Measurements from ENCODE around the gene CHD1L. TPM values are rescaled to one million over a fixed set of nuclear protein-coding genes. Genes with fewer than 3 reads are reported as not detected.

Gene CHD1L
- total and polyA plus RNA-seq, 2 experiments from 2014 or later = 29.8 to 43.9 TPM

DNA sequence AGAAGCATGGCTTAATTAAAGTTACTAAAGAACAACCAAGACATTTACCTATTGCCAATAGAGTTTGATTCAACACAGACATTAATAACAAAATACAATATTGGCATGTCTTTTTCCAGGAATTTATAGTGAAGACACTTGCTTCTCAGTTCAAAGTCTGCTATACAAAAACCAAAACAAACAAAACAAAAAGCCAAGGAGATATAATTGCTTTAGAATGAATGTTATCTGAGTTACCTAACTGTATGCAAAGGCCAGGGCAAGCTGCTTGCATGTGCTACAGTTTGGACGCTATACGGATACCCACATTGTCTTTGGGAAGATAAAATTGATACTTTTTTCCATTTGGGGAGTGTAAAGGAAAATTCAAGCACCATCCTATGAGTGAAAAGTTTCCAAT, 30.9 kb upstream of the CHD1L start:
- H3K4me1 Mint-ChIP-seq = no peaks in the 10 kb centered on the region
- H3K9me2 ChIP-seq (ENCODE audit: insufficient read depth) = 0 out of 2 replicates have a peak, but pooled peaks cover 3% of the 10 kb centered on the region
- H3K27me3 Mint-ChIP-seq (ENCODE audit: insufficient read depth, low read depth, poor library complexity) = peaks cover 1% of the 10 kb centered on the region
- no peaks in the 10 kb centered on the region for H3K79me2 ChIP-seq (replicated peaks; ENCODE audit: insufficient read depth)
- no peaks in the 10 kb centered on the region for H3K36me3 ChIP-seq (ENCODE audit: insufficient read depth)
- H2AFZ ChIP-seq = no peak overlapping the region
- no peaks in the 10 kb centered on the region for H3K4me1 ChIP-seq (ENCODE audit: insufficient read depth)
- H4K20me1 ChIP-seq (replicated peaks; ENCODE audit: insufficient read depth) = no peaks in the 10 kb centered on the region
- H3K27me3 ChIP-seq (ENCODE audit: insufficient read depth) = no peaks in the 10 kb centered on the region
- no peak overlapping the region for H3K27ac ChIP-seq (ENCODE audit: low read depth)
- no peak for ATAC-seq
- no peaks in the 10 kb centered on the region for H3K9me3 Mint-ChIP-seq
- TF ChIP-seq, protein P1, sequence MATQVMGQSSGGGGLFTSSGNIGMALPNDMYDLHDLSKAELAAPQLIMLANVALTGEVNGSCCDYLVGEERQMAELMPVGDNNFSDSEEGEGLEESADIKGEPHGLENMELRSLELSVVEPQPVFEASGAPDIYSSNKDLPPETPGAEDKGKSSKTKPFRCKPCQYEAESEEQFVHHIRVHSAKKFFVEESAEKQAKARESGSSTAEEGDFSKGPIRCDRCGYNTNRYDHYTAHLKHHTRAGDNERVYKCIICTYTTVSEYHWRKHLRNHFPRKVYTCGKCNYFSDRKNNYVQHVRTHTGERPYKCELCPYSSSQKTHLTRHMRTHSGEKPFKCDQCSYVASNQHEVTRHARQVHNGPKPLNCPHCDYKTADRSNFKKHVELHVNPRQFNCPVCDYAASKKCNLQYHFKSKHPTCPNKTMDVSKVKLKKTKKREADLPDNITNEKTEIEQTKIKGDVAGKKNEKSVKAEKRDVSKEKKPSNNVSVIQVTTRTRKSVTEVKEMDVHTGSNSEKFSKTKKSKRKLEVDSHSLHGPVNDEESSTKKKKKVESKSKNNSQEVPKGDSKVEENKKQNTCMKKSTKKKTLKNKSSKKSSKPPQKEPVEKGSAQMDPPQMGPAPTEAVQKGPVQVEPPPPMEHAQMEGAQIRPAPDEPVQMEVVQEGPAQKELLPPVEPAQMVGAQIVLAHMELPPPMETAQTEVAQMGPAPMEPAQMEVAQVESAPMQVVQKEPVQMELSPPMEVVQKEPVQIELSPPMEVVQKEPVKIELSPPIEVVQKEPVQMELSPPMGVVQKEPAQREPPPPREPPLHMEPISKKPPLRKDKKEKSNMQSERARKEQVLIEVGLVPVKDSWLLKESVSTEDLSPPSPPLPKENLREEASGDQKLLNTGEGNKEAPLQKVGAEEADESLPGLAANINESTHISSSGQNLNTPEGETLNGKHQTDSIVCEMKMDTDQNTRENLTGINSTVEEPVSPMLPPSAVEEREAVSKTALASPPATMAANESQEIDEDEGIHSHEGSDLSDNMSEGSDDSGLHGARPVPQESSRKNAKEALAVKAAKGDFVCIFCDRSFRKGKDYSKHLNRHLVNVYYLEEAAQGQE (IDR thresholded peaks at IDR 0.05; ENCODE audit: unreplicated experiment) = no peak
- TF ChIP-seq EZH2phosphoT487 (IDR thresholded peaks at IDR 0.05; ENCODE audit: unreplicated experiment) (no peak), ZNF114 (CRISPR knock-in tag; IDR thresholded peaks at IDR 0.05) (no peak), STAT1 (IDR thresholded peaks at IDR 0.05; ENCODE audit: unreplicated experiment) (no peak), POLR2AphosphoS5 (IDR thresholded peaks at IDR 0.05; ENCODE audit: low read depth) (no peak)
- TF ChIP-seq, protein P2, sequence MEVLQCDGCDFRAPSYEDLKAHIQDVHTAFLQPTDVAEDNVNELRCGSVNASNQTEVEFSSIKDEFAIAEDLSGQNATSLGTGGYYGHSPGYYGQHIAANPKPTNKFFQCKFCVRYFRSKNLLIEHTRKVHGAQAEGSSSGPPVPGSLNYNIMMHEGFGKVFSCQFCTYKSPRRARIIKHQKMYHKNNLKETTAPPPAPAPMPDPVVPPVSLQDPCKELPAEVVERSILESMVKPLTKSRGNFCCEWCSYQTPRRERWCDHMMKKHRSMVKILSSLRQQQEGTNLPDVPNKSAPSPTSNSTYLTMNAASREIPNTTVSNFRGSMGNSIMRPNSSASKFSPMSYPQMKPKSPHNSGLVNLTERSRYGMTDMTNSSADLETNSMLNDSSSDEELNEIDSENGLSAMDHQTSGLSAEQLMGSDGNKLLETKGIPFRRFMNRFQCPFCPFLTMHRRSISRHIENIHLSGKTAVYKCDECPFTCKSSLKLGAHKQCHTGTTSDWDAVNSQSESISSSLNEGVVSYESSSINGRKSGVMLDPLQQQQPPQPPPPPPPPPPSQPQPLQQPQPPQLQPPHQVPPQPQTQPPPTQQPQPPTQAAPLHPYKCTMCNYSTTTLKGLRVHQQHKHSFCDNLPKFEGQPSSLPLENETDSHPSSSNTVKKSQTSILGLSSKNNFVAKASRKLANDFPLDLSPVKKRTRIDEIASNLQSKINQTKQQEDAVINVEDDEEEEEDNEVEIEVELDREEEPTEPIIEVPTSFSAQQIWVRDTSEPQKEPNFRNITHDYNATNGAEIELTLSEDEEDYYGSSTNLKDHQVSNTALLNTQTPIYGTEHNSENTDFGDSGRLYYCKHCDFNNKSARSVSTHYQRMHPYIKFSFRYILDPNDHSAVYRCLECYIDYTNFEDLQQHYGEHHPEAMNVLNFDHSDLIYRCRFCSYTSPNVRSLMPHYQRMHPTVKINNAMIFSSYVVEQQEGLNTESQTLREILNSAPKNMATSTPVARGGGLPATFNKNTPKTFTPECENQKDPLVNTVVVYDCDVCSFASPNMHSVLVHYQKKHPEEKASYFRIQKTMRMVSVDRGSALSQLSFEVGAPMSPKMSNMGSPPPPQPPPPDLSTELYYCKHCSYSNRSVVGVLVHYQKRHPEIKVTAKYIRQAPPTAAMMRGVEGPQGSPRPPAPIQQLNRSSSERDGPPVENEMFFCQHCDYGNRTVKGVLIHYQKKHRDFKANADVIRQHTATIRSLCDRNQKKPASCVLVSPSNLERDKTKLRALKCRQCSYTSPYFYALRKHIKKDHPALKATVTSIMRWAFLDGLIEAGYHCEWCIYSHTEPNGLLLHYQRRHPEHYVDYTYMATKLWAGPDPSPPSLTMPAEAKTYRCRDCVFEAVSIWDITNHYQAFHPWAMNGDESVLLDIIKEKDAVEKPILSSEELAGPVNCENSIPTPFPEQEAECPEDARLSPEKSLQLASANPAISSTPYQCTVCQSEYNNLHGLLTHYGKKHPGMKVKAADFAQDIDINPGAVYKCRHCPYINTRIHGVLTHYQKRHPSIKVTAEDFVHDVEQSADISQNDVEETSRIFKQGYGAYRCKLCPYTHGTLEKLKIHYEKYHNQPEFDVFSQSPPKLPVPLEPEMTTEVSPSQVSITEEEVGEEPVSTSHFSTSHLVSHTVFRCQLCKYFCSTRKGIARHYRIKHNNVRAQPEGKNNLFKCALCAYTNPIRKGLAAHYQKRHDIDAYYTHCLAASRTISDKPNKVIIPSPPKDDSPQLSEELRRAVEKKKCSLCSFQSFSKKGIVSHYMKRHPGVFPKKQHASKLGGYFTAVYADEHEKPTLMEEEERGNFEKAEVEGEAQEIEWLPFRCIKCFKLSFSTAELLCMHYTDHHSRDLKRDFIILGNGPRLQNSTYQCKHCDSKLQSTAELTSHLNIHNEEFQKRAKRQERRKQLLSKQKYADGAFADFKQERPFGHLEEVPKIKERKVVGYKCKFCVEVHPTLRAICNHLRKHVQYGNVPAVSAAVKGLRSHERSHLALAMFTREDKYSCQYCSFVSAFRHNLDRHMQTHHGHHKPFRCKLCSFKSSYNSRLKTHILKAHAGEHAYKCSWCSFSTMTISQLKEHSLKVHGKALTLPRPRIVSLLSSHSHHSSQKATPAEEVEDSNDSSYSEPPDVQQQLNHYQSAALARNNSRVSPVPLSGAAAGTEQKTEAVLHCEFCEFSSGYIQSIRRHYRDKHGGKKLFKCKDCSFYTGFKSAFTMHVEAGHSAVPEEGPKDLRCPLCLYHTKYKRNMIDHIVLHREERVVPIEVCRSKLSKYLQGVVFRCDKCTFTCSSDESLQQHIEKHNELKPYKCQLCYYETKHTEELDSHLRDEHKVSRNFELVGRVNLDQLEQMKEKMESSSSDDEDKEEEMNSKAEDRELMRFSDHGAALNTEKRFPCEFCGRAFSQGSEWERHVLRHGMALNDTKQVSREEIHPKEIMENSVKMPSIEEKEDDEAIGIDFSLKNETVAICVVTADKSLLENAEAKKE (CRISPR knock-in tag; IDR thresholded peaks at IDR 0.05) = no peak
- H3K27ac Mint-ChIP-seq = no peak overlapping the region
- no peak for DNase-seq (ENCODE audit: low spot score)
- H3F3A ChIP-seq (replicated peaks; ENCODE audit: low read depth) = no peaks in the 10 kb centered on the region
- H3K4me3 ChIP-seq = no peak overlapping the region
- no peak overlapping the region for H3K4me3 Mint-ChIP-seq
- H3K4me2 ChIP-seq = no peak overlapping the region
- H3K36me3 Mint-ChIP-seq (ENCODE audit: low read depth) = no peaks in the 10 kb centered on the region

Measured in GM23338 (cell line).